Stomach (tissue), 9 donors: ENCODE data around the gene MBP. TPM values are rescaled to one million over a fixed set of nuclear protein-coding genes. Genes with fewer than 3 reads are reported as not detected.
"Not testable (repeated sequence)": the region's sequence is repeated elsewhere in the genome, so short reads cannot be mapped to it uniquely, and the experiment has no call there.

ENCODE experiments used
- DNase-seq, 2 donors: peaks; one replicate each; pipeline versions ENCODE4 v3.0.0 to v3.0.0-alpha.2; 2013 to 2019
- H3K27ac ChIP-seq, 5 donors: fragments of 200-600 bp in 4 of 5; sonication (generic) in 4 of 5; one replicate each; pipeline ENCODE4 v1.5.1; 2013 to 2019; ENCODE audit warnings: mild to moderate bottlenecking in 1 of 5, moderate library complexity in 1 of 5
- H3K27me3 ChIP-seq, 3 donors: fragments of 200-600 bp; sonication (generic); one replicate each; pipeline ENCODE4 v1.5.1; 2017 to 2019; ENCODE audit warnings: mixed run types in 1 of 3
- H3K36me3 ChIP-seq, 4 donors: fragments of 200-600 bp; sonication (generic); 1 replicate in 3 of 4; 2 replicates in 1 of 4; pipeline ENCODE4 v1.5.1; 2016 to 2019
- H3K4me1 ChIP-seq, 4 donors: fragments of 200-600 bp; sonication (generic); one replicate each; pipeline ENCODE4 v1.5.1; 2016 to 2019
- H3K4me3 ChIP-seq, 4 donors: fragments of 200-600 bp; sonication (generic) in 3 of 4; one replicate each; pipeline ENCODE4 v1.5.1; 2016 to 2019; ENCODE audit warnings: mild to moderate bottlenecking in 1 of 4
- H3K9me3 ChIP-seq, 4 donors: fragments of 200-600 bp; sonication (generic); one replicate each; pipeline ENCODE4 v1.5.1; 2016 to 2019
- EP300 ChIP-seq: sonication (generic); formaldehyde crosslinking; IDR thresholded peaks from one replicate; pipeline ENCODE4 v1.6.1; 2017; ENCODE audit warnings: antibody characterized with exemption
- POLR2A ChIP-seq, 4 donors: fragments of 450-650 bp; IDR thresholded peaks; one replicate each; pipeline ENCODE4 v1.6.1; 2016; ENCODE audit warnings: antibody characterized with exemption in 4 of 4, control low read depth in 2 of 4, mild to moderate bottlenecking in 1 of 4, moderate library complexity in 1 of 4
- POLR2AphosphoS5 ChIP-seq, 3 donors: sonication (generic); formaldehyde crosslinking; IDR thresholded peaks; one replicate each; pipeline ENCODE4 v1.6.1; 2016; ENCODE audit warnings: antibody characterized with exemption in 3 of 3
- WGBS, 5 donors: extraction: QIAGEN DNeasy Blood & Tissue Kit in 3 of 5; methylation state at CpG; one replicate each; pipeline versions ENCODE4 v1.1.5 to v1.1.7; 2013 to 2018; 5-methylcytosine and 5-hydroxymethylcytosine counted together
- intact Hi-C: fragments of 100-400 bp; cut with DNase I; formaldehyde crosslinking; loops from one replicate; pipeline ENCODE4 v1.15.1; 2023; ENCODE audit warnings: low total_unique reads
- polyA plus RNA-seq, 3 donors: library from polyadenylated mRNA; stranded (reverse); fragments of 200-250 nt; gene quantifications; one replicate each; pipeline ENCODE4 v1.2.3, GENCODE V29; 2013
- total RNA-seq, 5 donors: library from RNA; depleted of rRNA; stranded (reverse); fragments of >200 nt; gene quantifications; one replicate each; pipeline versions ENCODE4 v1.1.0 to v1.2.3, GENCODE V29; 2014 to 2016
- TF ChIP-seq, protein P1 (sequence below), 7 experiments: fragments of 450-650 bp in 4 of 7; fragments of 200-600 bp in 3 of 7; sonication (generic) in 3 of 7; IDR thresholded peaks; one replicate each; pipeline ENCODE4 v1.5.1; 2016 to 2019; ENCODE audit warnings: antibody characterized with exemption in 7 of 7, control low read depth in 2 of 7, mild to moderate bottlenecking in 1 of 7
- donor health status: healthy with polysubstance abuse.
- donor health status: Bipolar disorder and iron deficiency.
- donor health status: healthy.

MBP gene
- total and polyA plus RNA-seq, 8 donors = 7.9 to 407 (median 33.3) TPM

DNA sequence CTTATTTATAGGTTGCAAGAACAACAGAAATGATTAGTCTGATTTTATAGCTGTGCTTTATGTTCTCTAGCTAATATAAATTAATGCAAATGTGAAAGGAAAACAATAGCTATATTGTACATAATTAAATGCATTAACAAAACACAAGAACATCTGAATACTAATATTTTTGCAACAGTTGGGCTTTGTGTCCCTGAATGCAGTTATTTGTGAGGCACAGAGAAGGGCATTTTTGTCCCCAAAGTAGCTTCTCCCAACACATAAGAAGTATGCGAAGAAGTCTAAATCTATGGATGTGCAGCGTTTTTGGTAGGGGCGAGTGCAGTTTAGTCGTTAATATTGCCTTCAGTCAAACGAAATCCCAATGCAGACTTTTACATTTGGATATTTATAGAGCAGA lies 110.0 kb downstream of the MBP start:
- no peak overlapping the region for H3K27ac ChIP-seq
- peaks cover 0 to 28% (median 22%) of the 10 kb centered on the region in 4 donors for H3K36me3 ChIP-seq
- H3K4me1 ChIP-seq = no peaks in the 10 kb centered on the region
- WGBS, 5 donors = 80 to 86% (median 82%) methylated on average over 5 of the region's 5 CpGs
- H3K4me3 ChIP-seq = no peak overlapping the region
- no peaks in the 10 kb centered on the region for H3K9me3 ChIP-seq
- DNase-seq = no peak
- TF ChIP-seq EP300 = no peak
- TF ChIP-seq, protein P1, sequence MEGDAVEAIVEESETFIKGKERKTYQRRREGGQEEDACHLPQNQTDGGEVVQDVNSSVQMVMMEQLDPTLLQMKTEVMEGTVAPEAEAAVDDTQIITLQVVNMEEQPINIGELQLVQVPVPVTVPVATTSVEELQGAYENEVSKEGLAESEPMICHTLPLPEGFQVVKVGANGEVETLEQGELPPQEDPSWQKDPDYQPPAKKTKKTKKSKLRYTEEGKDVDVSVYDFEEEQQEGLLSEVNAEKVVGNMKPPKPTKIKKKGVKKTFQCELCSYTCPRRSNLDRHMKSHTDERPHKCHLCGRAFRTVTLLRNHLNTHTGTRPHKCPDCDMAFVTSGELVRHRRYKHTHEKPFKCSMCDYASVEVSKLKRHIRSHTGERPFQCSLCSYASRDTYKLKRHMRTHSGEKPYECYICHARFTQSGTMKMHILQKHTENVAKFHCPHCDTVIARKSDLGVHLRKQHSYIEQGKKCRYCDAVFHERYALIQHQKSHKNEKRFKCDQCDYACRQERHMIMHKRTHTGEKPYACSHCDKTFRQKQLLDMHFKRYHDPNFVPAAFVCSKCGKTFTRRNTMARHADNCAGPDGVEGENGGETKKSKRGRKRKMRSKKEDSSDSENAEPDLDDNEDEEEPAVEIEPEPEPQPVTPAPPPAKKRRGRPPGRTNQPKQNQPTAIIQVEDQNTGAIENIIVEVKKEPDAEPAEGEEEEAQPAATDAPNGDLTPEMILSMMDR (IDR thresholded peaks at IDR 0.05) = no peak
- intact Hi-C loops = no loop called here
- H3K27me3 ChIP-seq = no peaks in the 10 kb centered on the region

DNA sequence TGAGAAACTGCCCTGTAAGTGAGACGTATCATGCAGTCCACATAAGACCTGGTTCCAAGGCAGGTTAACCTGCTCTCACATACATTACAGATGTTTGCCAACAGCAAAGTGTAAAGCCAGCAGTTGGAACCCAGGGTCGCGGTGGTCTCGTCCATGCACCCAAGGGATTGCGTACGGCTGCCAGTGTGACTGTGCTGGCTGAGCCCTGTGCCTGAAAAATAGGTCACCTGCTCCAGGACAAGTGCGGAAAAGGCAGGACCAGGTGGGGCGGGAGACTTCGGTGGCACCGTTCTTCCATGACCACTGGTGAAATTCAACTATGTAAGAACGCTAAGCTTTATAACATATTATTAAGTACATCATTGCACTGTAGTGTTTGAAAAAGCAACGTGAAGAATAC lies 110.5 kb downstream of the MBP start:
- DNase-seq = no peak
- Histone ChIP-seq H3K27ac (no peak overlapping the region), H3K27me3 (no peaks in the 10 kb centered on the region), H3K4me3 (no peak overlapping the region), H3K4me1 (no peaks in the 10 kb centered on the region), H3K9me3 (no peaks in the 10 kb centered on the region), H3K36me3 (peaks cover 1 to 28% (median 25%) of the 10 kb centered on the region in 4 donors)
- WGBS, 5 donors = 92 to 97% (median 96%) methylated on average over 12 of the region's 12 CpGs
- TF ChIP-seq, protein P1 (IDR thresholded peaks at IDR 0.05) = no peak
- TF ChIP-seq POLR2A (IDR thresholded peaks at IDR 0.05) (no peak), POLR2AphosphoS5 (IDR thresholded peaks at IDR 0.05) (no peak), EP300 (no peak)
- intact Hi-C loops = no loop called here

DNA sequence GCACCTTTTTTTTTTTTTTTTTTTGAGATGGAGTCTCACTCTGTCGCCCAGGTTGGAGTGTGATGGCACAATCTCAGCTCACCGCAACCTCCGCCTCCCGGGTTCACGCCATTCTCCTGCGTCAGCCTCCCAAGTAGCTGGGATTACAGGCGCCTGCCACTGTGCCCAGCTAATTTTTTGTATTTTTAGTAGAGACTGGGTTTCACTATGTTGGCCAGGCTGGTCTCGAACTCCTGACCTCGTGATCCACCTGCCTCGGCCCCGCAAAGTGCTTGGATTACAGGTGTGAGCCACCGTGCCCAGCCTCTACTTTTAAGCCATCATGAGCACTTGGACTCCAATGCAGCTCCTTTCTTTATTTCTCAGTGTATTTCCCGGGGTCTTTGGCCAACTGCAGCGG lies 111.1 kb downstream of the MBP start:
- H3K9me3 ChIP-seq, H3K4me3 ChIP-seq, H3K27ac ChIP-seq, H3K4me1 ChIP-seq, H3K27me3 ChIP-seq, intact Hi-C loops, DNase-seq: not testable (repeated sequence)
- H3K36me3 ChIP-seq = peaks cover 7 to 34% (median 31%) of the 10 kb centered on the region in 4 donors
- WGBS, 5 donors = 88 to 95% (median 92%) methylated on average over 14 of the region's 14 CpGs

DNA sequence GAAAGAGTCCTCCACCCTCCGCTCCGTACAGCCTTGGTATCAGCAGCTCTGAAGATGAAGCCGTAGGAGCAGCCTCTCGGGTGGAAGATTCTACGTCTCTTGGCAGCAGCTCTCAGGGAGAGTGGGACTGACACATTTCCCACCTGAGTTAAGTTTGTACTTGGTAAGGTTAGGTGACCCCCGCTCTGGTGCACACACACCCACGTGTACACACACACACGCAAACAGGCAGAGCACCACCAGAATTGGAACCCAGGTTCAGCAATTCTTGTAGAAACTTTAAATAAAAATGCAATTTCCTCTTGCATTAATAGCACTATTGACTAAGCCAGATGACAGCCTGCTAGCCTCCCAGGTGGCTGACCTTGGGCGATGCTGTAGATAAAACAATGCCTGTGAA lies 111.5 kb downstream of the MBP start:
- Histone ChIP-seq H3K27me3 (no peaks in the 10 kb centered on the region), H3K36me3 (peaks cover 10 to 37% (median 34%) of the 10 kb centered on the region in 4 donors), H3K4me1 (no peaks in the 10 kb centered on the region), H3K9me3 (no peaks in the 10 kb centered on the region), H3K4me3 (no peak overlapping the region), H3K27ac (no peak overlapping the region)
- WGBS, 5 donors = 89 to 96% (median 94%) methylated on average over 9 of the region's 9 CpGs
- no peak for DNase-seq
- TF ChIP-seq, protein P1 (IDR thresholded peaks at IDR 0.05) = no peak
- TF ChIP-seq POLR2A (IDR thresholded peaks at IDR 0.05) (no peak), POLR2AphosphoS5 (IDR thresholded peaks at IDR 0.05) (no peak), EP300 (no peak)
- intact Hi-C loops = no loop called here

DNA sequence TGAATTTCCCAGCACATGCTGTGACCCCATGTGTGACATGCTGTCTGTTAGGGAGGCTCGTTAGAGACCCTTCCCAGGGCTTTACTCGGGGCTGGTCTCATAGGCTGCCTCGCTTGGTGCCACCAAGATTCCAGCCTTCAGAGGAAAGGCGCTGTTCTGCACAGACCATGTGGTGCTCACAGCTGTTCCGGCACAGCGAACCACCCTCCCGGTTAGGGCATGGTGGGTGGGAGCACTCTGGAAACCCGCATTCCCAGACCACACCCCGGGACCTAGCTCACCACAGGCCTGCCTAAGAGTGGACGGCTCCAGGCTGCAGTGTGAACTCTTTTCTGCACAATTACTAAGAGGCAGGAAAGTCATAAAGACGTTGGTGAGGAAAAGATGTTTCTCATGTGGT lies 112.0 kb downstream of the MBP start:
- 87 to 93% (median 92%) methylated on average over 11 of the region's 11 CpGs for WGBS, 5 donors
- Histone ChIP-seq H3K36me3 (peaks cover 10 to 37% (median 32%) of the 10 kb centered on the region in 4 donors), H3K27ac (no peak overlapping the region), H3K9me3 (no peaks in the 10 kb centered on the region), H3K4me3 (no peak overlapping the region), H3K27me3 (no peaks in the 10 kb centered on the region), H3K4me1 (peaks cover 0 to 3% (median 0%) of the 10 kb centered on the region in 4 donors)
- no peak for TF ChIP-seq POLR2A (IDR thresholded peaks at IDR 0.05)
- TF ChIP-seq, protein P1 (IDR thresholded peaks at IDR 0.05) = no peak
- no peak for TF ChIP-seq POLR2AphosphoS5 (IDR thresholded peaks at IDR 0.05)
- TF ChIP-seq EP300 = no peak
- DNase-seq = no peak
- intact Hi-C loops = no loop called here
